CD14-positive monocyte (primary cell): ENCODE measurements around the gene TRIM44. TPM values are rescaled to one million over a fixed set of nuclear protein-coding genes. Genes with fewer than 3 reads are reported as not detected.
"Not testable (repeated sequence)": the region's sequence is repeated elsewhere in the genome, so short reads cannot be mapped to it uniquely, and the experiment has no call there.

Source experiments
- DNase-seq, 3 donors: peaks; one replicate each; pipeline ENCODE4 v3.0.0-alpha.2; 2011 to 2022
- H2AFZ ChIP-seq: 2 replicates; pipeline ENCODE4 v1.6.0; 2012; ENCODE audit warnings: mild to moderate bottlenecking, low read depth, low read length, inconsistent platforms; ENCODE audit not compliant: insufficient read depth, poor library complexity, severe bottlenecking
- H3K27ac ChIP-seq, 2 donors: 1 replicate in 1 of 2; 2 replicates in 1 of 2; pipeline ENCODE4 v1.5.1; 2012 to 2013; ENCODE audit warnings: low read length in 2 of 2, control low read depth in 1 of 2, inconsistent platforms in 1 of 2, low read depth in 1 of 2, mild to moderate bottlenecking in 1 of 2
- H3K27me3 ChIP-seq, 2 donors: one replicate each; pipeline versions ENCODE4 v1.6.0 to v1.6.1; 2011 to 2013; ENCODE audit warnings: low read length in 2 of 2; ENCODE audit not compliant: control insufficient read depth in 2 of 2, insufficient read depth in 2 of 2
- H3K36me3 ChIP-seq, 2 donors: replicated peaks in 1 of 2; 1 replicate in 1 of 2; 2 replicates in 1 of 2; pipeline versions ENCODE4 v1.5.1 to v1.6.1; 2012 to 2013; ENCODE audit warnings: low read length in 2 of 2, control low read depth in 1 of 2, inconsistent platforms in 1 of 2, mild to moderate bottlenecking in 1 of 2; ENCODE audit not compliant: insufficient read depth in 2 of 2, control insufficient read depth in 1 of 2
- H3K4me1 ChIP-seq, 2 donors: 1 replicate in 1 of 2; 2 replicates in 1 of 2; pipeline versions ENCODE4 v1.5.1 to v1.6.1; 2012 to 2013; ENCODE audit warnings: low read length in 2 of 2, control low read depth in 1 of 2, inconsistent platforms in 1 of 2, mild to moderate bottlenecking in 1 of 2, moderate library complexity in 1 of 2; ENCODE audit not compliant: insufficient read depth in 2 of 2, control insufficient read depth in 1 of 2
- H3K4me2 ChIP-seq: replicated peaks from 2 replicates; pipeline ENCODE3; 2012; ENCODE audit warnings: low read length, moderate library complexity, mild to moderate bottlenecking; ENCODE audit not compliant: poor library complexity, severe bottlenecking; ENCODE audit errors: extremely low read depth
- H3K4me3 ChIP-seq, 3 experiments: fragments of 200-600 bp in 1 of 3; sonication (generic) in 1 of 3; replicated peaks in 1 of 3; 1 replicate in 2 of 3; 2 replicates in 1 of 3; pipeline ENCODE4 v1.5.1; 2011 to 2013; ENCODE audit warnings: low read length in 3 of 3, mild to moderate bottlenecking in 3 of 3, control low read depth in 2 of 3, low read depth in 2 of 3, inconsistent platforms in 1 of 3, moderate library complexity in 1 of 3
- H3K79me2 ChIP-seq: 2 replicates; pipeline ENCODE4 v1.6.0; 2012; ENCODE audit warnings: mild to moderate bottlenecking, control low read depth, inconsistent platforms, low read length, moderate library complexity; ENCODE audit not compliant: insufficient read depth
- H3K9ac ChIP-seq: 2 replicates; pipeline ENCODE4 v1.6.0; 2017; ENCODE audit warnings: low read length, mild to moderate bottlenecking; ENCODE audit not compliant: insufficient read depth, poor library complexity, severe bottlenecking
- H3K9me3 ChIP-seq, 2 donors: replicated peaks in 1 of 2; 1 replicate in 1 of 2; 2 replicates in 1 of 2; pipeline versions ENCODE4 v1.5.1 to v1.6.1; 2012 to 2013; ENCODE audit warnings: low read length in 2 of 2, control low read depth in 1 of 2; ENCODE audit not compliant: control insufficient read depth in 1 of 2, insufficient read depth in 1 of 2
- H4K20me1 ChIP-seq: 2 replicates; pipeline ENCODE4 v1.6.0; 2012; ENCODE audit warnings: mild to moderate bottlenecking, low read length, control low read depth, moderate library complexity; ENCODE audit not compliant: insufficient read depth
- H3K27ac Mint-ChIP-seq, 7 donors: one replicate each; pipeline ENCODE4 v1.8.0; 2020; ENCODE audit warnings: mild to moderate bottlenecking in 7 of 7, mixed read lengths in 7 of 7, moderate library complexity in 6 of 7, inconsistent platforms in 2 of 7
- H3K27me3 Mint-ChIP-seq, 3 donors: one replicate each; pipeline ENCODE4 v1.8.0; 2021 to 2022; ENCODE audit warnings: low read depth in 3 of 3, mild to moderate bottlenecking in 3 of 3, mixed read lengths in 3 of 3, moderate library complexity in 3 of 3, inconsistent platforms in 1 of 3
- H3K36me3 Mint-ChIP-seq, 2 donors: one replicate each; pipeline ENCODE4 v1.8.0; 2020; ENCODE audit warnings: mixed read lengths in 2 of 2, inconsistent platforms in 1 of 2, mild to moderate bottlenecking in 1 of 2
- H3K4me1 Mint-ChIP-seq: one replicate; pipeline ENCODE4 v1.8.0; 2020; ENCODE audit warnings: mild to moderate bottlenecking, mixed read lengths
- H3K4me3 Mint-ChIP-seq, 2 donors: one replicate each; pipeline ENCODE4 v1.8.0; 2020; ENCODE audit warnings: mild to moderate bottlenecking in 2 of 2, mixed read lengths in 2 of 2, moderate library complexity in 1 of 2
- H3K9me3 Mint-ChIP-seq, 7 donors: one replicate each; pipeline ENCODE4 v1.8.0; 2020 to 2022; ENCODE audit warnings: mixed read lengths in 7 of 7, mild to moderate bottlenecking in 6 of 7, moderate library complexity in 6 of 7, inconsistent platforms in 2 of 7
- CTCF ChIP-seq: fragments of 200-600 bp; IDR thresholded peaks from one replicate; pipeline ENCODE4 v1.8.0; 2022; ENCODE audit warnings: antibody characterized with exemption, mild to moderate bottlenecking
- WGBS: methylation state at CpG from one replicate; pipeline ENCODE4 v1.1.5; 2013; ENCODE audit warnings: missing lambda C conversion rate; ENCODE audit not compliant: insufficient coverage; 5-methylcytosine and 5-hydroxymethylcytosine counted together
- intact Hi-C, 2 donors: fragments of 100-400 bp; cut with micrococcal nuclease; formaldehyde crosslinking; loops; one replicate each; pipeline versions ENCODE4 v1.15.0 to v1.15.1; 2023
- polyA plus RNA-seq, 3 donors: library from polyadenylated mRNA; depleted of rRNA in 1 of 3; unstranded in 2 of 3; stranded (reverse) in 1 of 3; fragments of 300-500 nt in 2 of 3; fragments of >200 nt in 1 of 3; fragmentation: Illumina TruSeq in 2 of 3; gene quantifications; 1 replicate in 2 of 3; 2 replicates in 1 of 3; pipeline ENCODE4 v1.2.3, GENCODE V29; 2012 to 2021

Gene TRIM44
- polyA plus RNA-seq, 3 donors: 25.3 to 47.1 (median 45.9) TPM

- no peak for DNase-seq
- TF ChIP-seq CTCF: no peak
- Histone ChIP-seq H3K36me3 (no peaks in the 10 kb centered on the region), H3K79me2 (no peaks in the 10 kb centered on the region), H3K4me2 (no peak overlapping the region), H3K4me3 (no peak overlapping the region), H3K4me1 (no peaks in the 10 kb centered on the region), H3K27ac (no peak overlapping the region), H4K20me1 (peaks cover 6% of the 10 kb centered on the region), H3K9me3 (peaks cover 16 to 21% of the 10 kb centered on the region in 2 donors), H2AFZ (no peak overlapping the region), H3K27me3 (no peaks in the 10 kb centered on the region), H3K9ac (no peak overlapping the region)
- H3K36me3 Mint-ChIP-seq: peaks cover 20 to 29% of the 10 kb centered on the region in 2 donors
- no peaks in the 10 kb centered on the region for H3K4me1 Mint-ChIP-seq
- peaks cover 21 to 43% (median 35%) of the 10 kb centered on the region in 7 donors for H3K9me3 Mint-ChIP-seq
- WGBS: 100% methylated on average over 3 of the region's 5 CpGs
- H3K27me3 Mint-ChIP-seq: no peaks in the 10 kb centered on the region
- H3K27ac Mint-ChIP-seq: no peak overlapping the region
- intact Hi-C loops: no loop called here
- H3K4me3 Mint-ChIP-seq: no peak overlapping the region
Observed at GRCh38 chr11:35771722-35772121, 109.1 kb downstream of the TRIM44 start.

- H3K4me3 Mint-ChIP-seq, H3K27me3 ChIP-seq, intact Hi-C loops, DNase-seq, H3K4me1 Mint-ChIP-seq, H2AFZ ChIP-seq, H3K4me3 ChIP-seq, H3K27me3 Mint-ChIP-seq, H3K36me3 ChIP-seq, H3K4me1 ChIP-seq, H3K79me2 ChIP-seq, H3K27ac Mint-ChIP-seq, H3K9ac ChIP-seq, H3K27ac ChIP-seq, H3K4me2 ChIP-seq: not testable (repeated sequence)
- Mint-ChIP-seq H3K9me3 (peaks cover 22 to 43% (median 32%) of the 10 kb centered on the region in 7 donors), H3K36me3 (peaks cover 18 to 29% of the 10 kb centered on the region in 2 donors)
- H4K20me1 ChIP-seq: peaks cover 23% of the 10 kb centered on the region
- WGBS: 100% methylated on average over 1 of the region's 3 CpGs
- H3K9me3 ChIP-seq: peaks cover 5 to 16% of the 10 kb centered on the region in 2 donors
Observed at GRCh38 chr11:35777241-35777640, 114.7 kb downstream of the TRIM44 start.

- H3K9me3 ChIP-seq, H3K27me3 ChIP-seq, H3K4me1 ChIP-seq, H2AFZ ChIP-seq, H3K4me3 ChIP-seq, H3K4me2 ChIP-seq, H3K27ac Mint-ChIP-seq, H3K27ac ChIP-seq, H3K4me1 Mint-ChIP-seq, intact Hi-C loops, DNase-seq, H3K9ac ChIP-seq, H3K4me3 Mint-ChIP-seq, H3K36me3 ChIP-seq, H3K27me3 Mint-ChIP-seq, H3K79me2 ChIP-seq: not testable (repeated sequence)
- 96% methylated on average over 8 of the region's 8 CpGs for WGBS
- peaks cover 13 to 34% (median 28%) of the 10 kb centered on the region in 7 donors for H3K9me3 Mint-ChIP-seq
- peaks cover 8 to 22% of the 10 kb centered on the region in 2 donors for H3K36me3 Mint-ChIP-seq
- H4K20me1 ChIP-seq: peaks cover 39% of the 10 kb centered on the region
Observed at GRCh38 chr11:35778943-35779342, 116.4 kb downstream of the TRIM44 start.
